WTC11 (cell line): ENCODE results near the gene DMD. TPM values are rescaled to one million over a fixed set of nuclear protein-coding genes. Genes with fewer than 3 reads are reported as not detected.

Source experiments
- ATAC-seq: fragments of 200-7000 bp; cut with Tn5 transposase; 2 replicates; pipeline ENCODE4 v1.10.0; 2021; ENCODE audit warnings: mild to moderate bottlenecking, moderate library complexity
- CTCF ChIA-PET: fragments of 300-600 bp; sonication (Branson Sonifier 250); formaldehyde crosslinking; loops from one replicate; lab custom pipeline; 2021; ENCODE audit warnings: antibody characterized with exemption; lab: Charles Lee
- POLR2A ChIA-PET: fragments of 350-600 bp; sonication (Branson Sonifier 250); formaldehyde crosslinking; loops from one replicate; lab custom pipeline; 2021; ENCODE audit warnings: antibody characterized with exemption; lab: Charles Lee
- DNase-seq: peaks from one replicate; pipeline ENCODE4 v3.0.0; 2021; ENCODE audit warnings: low spot score
- H3K27ac Mint-ChIP-seq: 2 replicates; pipeline ENCODE4 v1.8.0; 2021; ENCODE audit warnings: mixed read lengths
- H3K27me3 Mint-ChIP-seq: 2 replicates; pipeline ENCODE4 v1.8.0; 2021; ENCODE audit warnings: low read depth, mild to moderate bottlenecking, moderate library complexity, mixed read lengths
- H3K36me3 Mint-ChIP-seq: 2 replicates; pipeline ENCODE4 v1.8.0; 2021; ENCODE audit warnings: mixed read lengths
- H3K4me1 Mint-ChIP-seq: 2 replicates; pipeline ENCODE4 v1.8.0; 2022; ENCODE audit warnings: mixed read lengths
- H3K4me3 Mint-ChIP-seq: 2 replicates; pipeline ENCODE4 v1.8.0; 2021; ENCODE audit warnings: mild to moderate bottlenecking, moderate library complexity, mixed read lengths
- H3K9me3 Mint-ChIP-seq: 2 replicates; pipeline ENCODE4 v1.8.0; 2021; ENCODE audit warnings: mixed read lengths
- ATF1 ChIP-seq: sonication (generic); formaldehyde crosslinking; IDR thresholded peaks from 2 replicates; pipeline ENCODE4 v1.8.1; 2023; ENCODE audit warnings: mild to moderate bottlenecking, moderate library complexity, missing genetic modification reagents
- CREM ChIP-seq: sonication (generic); formaldehyde crosslinking; IDR thresholded peaks from 2 replicates; pipeline ENCODE4 v1.8.1; 2022; ENCODE audit warnings: mild to moderate bottlenecking, missing genetic modification reagents, moderate library complexity
- EMX1 ChIP-seq: fragments of 250-450 bp; sonication (Bioruptor Pico); IDR thresholded peaks from 2 replicates; pipeline ENCODE4 v1.8.0; 2021; ENCODE audit warnings: mild to moderate bottlenecking
- FOXK1 ChIP-seq: sonication (generic); formaldehyde crosslinking; IDR thresholded peaks from 2 replicates; pipeline ENCODE4 v1.8.0; 2022; ENCODE audit warnings: mild to moderate bottlenecking, moderate library complexity, missing genetic modification reagents
- HMGA2 ChIP-seq: fragments of 250-450 bp; sonication (Bioruptor Pico); IDR thresholded peaks from 2 replicates; pipeline ENCODE4 v1.4.0; 2021; ENCODE audit warnings: mild to moderate bottlenecking, moderate library complexity
- JAZF1 ChIP-seq: fragments of 250-450 bp; sonication (Bioruptor Pico); IDR thresholded peaks from 2 replicates; pipeline ENCODE4 v1.9.0; 2021; ENCODE audit warnings: moderate library complexity, mild to moderate bottlenecking, inconsistent platforms
- MYBL2 ChIP-seq: sonication (generic); formaldehyde crosslinking; IDR thresholded peaks from 2 replicates; pipeline ENCODE4 v1.8.1; 2023; ENCODE audit warnings: mild to moderate bottlenecking, moderate library complexity, missing genetic modification reagents
- NR3C1 ChIP-seq: sonication (generic); formaldehyde crosslinking; conservative IDR thresholded peaks from 2 replicates; pipeline ENCODE4 v1.8.1; 2023; ENCODE audit warnings: low read depth, mild to moderate bottlenecking, missing genetic modification reagents
- RELA ChIP-seq: sonication (generic); formaldehyde crosslinking; IDR thresholded peaks from 2 replicates; pipeline ENCODE4 v1.8.1; 2022; ENCODE audit warnings: missing genetic modification reagents, mild to moderate bottlenecking, borderline replicate concordance
- SMAD3 ChIP-seq: sonication (generic); formaldehyde crosslinking; IDR thresholded peaks from 2 replicates; pipeline ENCODE4 v1.8.0; 2022; ENCODE audit warnings: missing genetic modification reagents, mild to moderate bottlenecking, borderline replicate concordance
- TCF7 ChIP-seq: sonication (generic); formaldehyde crosslinking; IDR thresholded peaks from 2 replicates; pipeline ENCODE4 v1.8.0; 2022; ENCODE audit warnings: mild to moderate bottlenecking, low read depth, missing genetic modification reagents, moderate library complexity
- ZNF138 ChIP-seq: sonication (generic); formaldehyde crosslinking; conservative IDR thresholded peaks from 2 replicates; pipeline ENCODE4 v1.8.1; 2022; ENCODE audit warnings: mild to moderate bottlenecking, moderate library complexity, missing genetic modification reagents
- ZNF219 ChIP-seq: sonication (generic); formaldehyde crosslinking; IDR thresholded peaks from 2 replicates; pipeline ENCODE4 v1.8.0; 2023; ENCODE audit warnings: missing genetic modification reagents, mild to moderate bottlenecking, borderline replicate concordance
- ZNF396 ChIP-seq: fragments of 250-450 bp; sonication (Bioruptor Pico); IDR thresholded peaks from 2 replicates; pipeline ENCODE4 v1.8.0; 2021; ENCODE audit warnings: mild to moderate bottlenecking, moderate library complexity, borderline replicate concordance
- ZNF671 ChIP-seq: fragments of 250-450 bp; sonication (Bioruptor Pico); IDR thresholded peaks from 2 replicates; pipeline ENCODE4 v1.8.0; 2021; ENCODE audit warnings: mild to moderate bottlenecking
- total RNA-seq: library from RNA; stranded (reverse); gene quantifications from 3 replicates; pipeline ENCODE4 v1.2.3, GENCODE V29; 2021
- TF ChIP-seq, protein P1 (sequence below): sonication (generic); formaldehyde crosslinking; conservative IDR thresholded peaks from 2 replicates; pipeline ENCODE4 v1.8.1; 2022; ENCODE audit warnings: mild to moderate bottlenecking, missing genetic modification reagents
- TF ChIP-seq, protein P2 (sequence below): sonication (generic); formaldehyde crosslinking; IDR thresholded peaks from 2 replicates; pipeline ENCODE4 v1.8.0; 2023; ENCODE audit warnings: missing genetic modification reagents
- TF ChIP-seq, protein P3 (sequence below): sonication (generic); formaldehyde crosslinking; IDR thresholded peaks from 2 replicates; pipeline ENCODE4 v1.8.1; 2022; ENCODE audit warnings: low read depth, mild to moderate bottlenecking, moderate library complexity, missing genetic modification reagents, borderline replicate concordance
- TF ChIP-seq, protein P4 (sequence below): sonication (generic); formaldehyde crosslinking; conservative IDR thresholded peaks from 2 replicates; pipeline ENCODE4 v1.8.1; 2023; ENCODE audit warnings: mild to moderate bottlenecking, low read depth, missing genetic modification reagents, moderate library complexity
- TF ChIP-seq, protein P5 (sequence below): sonication (generic); formaldehyde crosslinking; IDR thresholded peaks from 2 replicates; pipeline ENCODE4 v1.8.1; 2023; ENCODE audit warnings: mild to moderate bottlenecking, missing genetic modification reagents, moderate library complexity
- TF ChIP-seq, protein P6 (sequence below): fragments of 250-450 bp; sonication (Bioruptor Pico); IDR thresholded peaks from 2 replicates; pipeline ENCODE4 v1.9.0; 2021; ENCODE audit warnings: mild to moderate bottlenecking

Gene DMD
- total RNA-seq, 1 experiment from 2014 or later = 9.1 TPM

DNA sequence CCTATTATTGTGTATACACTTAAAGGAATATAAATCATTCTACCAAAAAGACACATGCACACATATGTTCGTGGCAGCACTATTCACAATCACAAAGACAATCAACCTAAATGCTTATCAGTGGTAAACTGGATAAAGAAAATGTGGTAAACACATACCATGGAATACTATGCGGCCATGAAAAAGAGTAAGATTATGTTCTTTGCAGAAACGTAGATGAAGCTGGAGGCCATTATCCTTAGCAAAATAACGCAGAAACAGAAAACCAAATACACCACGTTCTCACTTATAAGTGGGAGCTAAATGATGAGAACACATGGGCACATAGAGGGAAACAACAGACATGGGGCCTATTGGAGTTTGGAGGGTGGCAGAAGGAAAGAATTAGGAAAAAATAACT is 593.2 kb downstream of the DMD start:
- no peaks in the 10 kb centered on the region for H3K27me3 Mint-ChIP-seq
- no peak overlapping the region for H3K4me3 Mint-ChIP-seq
- ChIA-PET CTCF (no interaction called here), POLR2A (no interaction called here)
- no peak overlapping the region for H3K27ac Mint-ChIP-seq
- H3K9me3 Mint-ChIP-seq = peaks cover 3% of the 10 kb centered on the region; the same call in 1 of the 2 replicates
- no peaks in the 10 kb centered on the region; the same call in 1 of the 2 replicates for H3K36me3 Mint-ChIP-seq
- H3K4me1 Mint-ChIP-seq = 0 out of 2 replicates have a peak, but pooled peaks cover 5% of the 10 kb centered on the region
- ATAC-seq (no peak), DNase-seq (no peak)
- TF ChIP-seq, protein P1, sequence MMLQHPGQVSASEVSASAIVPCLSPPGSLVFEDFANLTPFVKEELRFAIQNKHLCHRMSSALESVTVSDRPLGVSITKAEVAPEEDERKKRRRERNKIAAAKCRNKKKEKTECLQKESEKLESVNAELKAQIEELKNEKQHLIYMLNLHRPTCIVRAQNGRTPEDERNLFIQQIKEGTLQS = no peak
- no peak for TF ChIP-seq RELA (CRISPR knock-in tag)
- TF ChIP-seq ZNF219 (CRISPR knock-in tag) = no peak
- TF ChIP-seq, protein P2, sequence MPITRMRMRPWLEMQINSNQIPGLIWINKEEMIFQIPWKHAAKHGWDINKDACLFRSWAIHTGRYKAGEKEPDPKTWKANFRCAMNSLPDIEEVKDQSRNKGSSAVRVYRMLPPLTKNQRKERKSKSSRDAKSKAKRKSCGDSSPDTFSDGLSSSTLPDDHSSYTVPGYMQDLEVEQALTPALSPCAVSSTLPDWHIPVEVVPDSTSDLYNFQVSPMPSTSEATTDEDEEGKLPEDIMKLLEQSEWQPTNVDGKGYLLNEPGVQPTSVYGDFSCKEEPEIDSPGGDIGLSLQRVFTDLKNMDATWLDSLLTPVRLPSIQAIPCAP = no peak
- TF ChIP-seq ZNF138 (CRISPR knock-in tag) = no peak

DNA sequence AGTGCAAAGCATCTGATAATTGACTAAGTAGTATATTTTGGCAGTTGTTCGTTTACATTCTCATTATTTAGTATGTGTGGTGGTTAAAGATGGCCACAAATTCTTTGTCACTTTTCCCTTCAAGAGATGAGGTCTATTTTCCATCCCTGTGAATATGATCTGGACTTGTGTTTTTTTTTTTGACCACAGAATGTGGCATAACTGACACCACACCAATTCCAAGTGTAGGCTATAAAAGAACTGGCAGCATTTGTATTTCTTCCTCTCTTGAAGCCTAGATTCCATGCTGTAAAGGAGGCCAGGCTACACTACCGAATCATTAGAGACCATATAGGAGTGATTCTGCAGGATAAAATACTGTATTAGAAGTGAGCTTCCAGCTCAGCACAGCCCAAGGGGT is 596.6 kb downstream of the DMD start:
- Mint-ChIP-seq H3K27ac (no peak overlapping the region), H3K4me3 (no peak overlapping the region), H3K36me3 (no peaks in the 10 kb centered on the region; the same call in 1 of the 2 replicates), H3K27me3 (no peaks in the 10 kb centered on the region), H3K4me1 (no peaks in the 10 kb centered on the region), H3K9me3 (peaks cover 3% of the 10 kb centered on the region; the same call in 1 of the 2 replicates)
- ChIA-PET CTCF (no interaction called here), POLR2A (no interaction called here)
- TF ChIP-seq, protein P3, sequence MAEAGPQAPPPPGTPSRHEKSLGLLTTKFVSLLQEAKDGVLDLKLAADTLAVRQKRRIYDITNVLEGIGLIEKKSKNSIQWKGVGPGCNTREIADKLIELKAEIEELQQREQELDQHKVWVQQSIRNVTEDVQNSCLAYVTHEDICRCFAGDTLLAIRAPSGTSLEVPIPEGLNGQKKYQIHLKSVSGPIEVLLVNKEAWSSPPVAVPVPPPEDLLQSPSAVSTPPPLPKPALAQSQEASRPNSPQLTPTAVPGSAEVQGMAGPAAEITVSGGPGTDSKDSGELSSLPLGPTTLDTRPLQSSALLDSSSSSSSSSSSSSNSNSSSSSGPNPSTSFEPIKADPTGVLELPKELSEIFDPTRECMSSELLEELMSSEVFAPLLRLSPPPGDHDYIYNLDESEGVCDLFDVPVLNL (CRISPR knock-in tag) = no peak
- no peak for TF ChIP-seq FOXK1
- no peak for TF ChIP-seq RELA (CRISPR knock-in tag)
- no peak for TF ChIP-seq SMAD3 (CRISPR knock-in tag)
- TF ChIP-seq HMGA2 (CRISPR knock-in tag) = no peak
- TF ChIP-seq, protein P4, sequence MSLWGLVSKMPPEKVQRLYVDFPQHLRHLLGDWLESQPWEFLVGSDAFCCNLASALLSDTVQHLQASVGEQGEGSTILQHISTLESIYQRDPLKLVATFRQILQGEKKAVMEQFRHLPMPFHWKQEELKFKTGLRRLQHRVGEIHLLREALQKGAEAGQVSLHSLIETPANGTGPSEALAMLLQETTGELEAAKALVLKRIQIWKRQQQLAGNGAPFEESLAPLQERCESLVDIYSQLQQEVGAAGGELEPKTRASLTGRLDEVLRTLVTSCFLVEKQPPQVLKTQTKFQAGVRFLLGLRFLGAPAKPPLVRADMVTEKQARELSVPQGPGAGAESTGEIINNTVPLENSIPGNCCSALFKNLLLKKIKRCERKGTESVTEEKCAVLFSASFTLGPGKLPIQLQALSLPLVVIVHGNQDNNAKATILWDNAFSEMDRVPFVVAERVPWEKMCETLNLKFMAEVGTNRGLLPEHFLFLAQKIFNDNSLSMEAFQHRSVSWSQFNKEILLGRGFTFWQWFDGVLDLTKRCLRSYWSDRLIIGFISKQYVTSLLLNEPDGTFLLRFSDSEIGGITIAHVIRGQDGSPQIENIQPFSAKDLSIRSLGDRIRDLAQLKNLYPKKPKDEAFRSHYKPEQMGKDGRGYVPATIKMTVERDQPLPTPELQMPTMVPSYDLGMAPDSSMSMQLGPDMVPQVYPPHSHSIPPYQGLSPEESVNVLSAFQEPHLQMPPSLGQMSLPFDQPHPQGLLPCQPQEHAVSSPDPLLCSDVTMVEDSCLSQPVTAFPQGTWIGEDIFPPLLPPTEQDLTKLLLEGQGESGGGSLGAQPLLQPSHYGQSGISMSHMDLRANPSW (CRISPR knock-in tag) = no peak
- no peak for TF ChIP-seq MYBL2 (CRISPR knock-in tag)
- no peak for TF ChIP-seq ZNF671 (CRISPR knock-in tag)
- no peak for TF ChIP-seq JAZF1
- TF ChIP-seq CREM (CRISPR knock-in tag) = no peak
- TF ChIP-seq ZNF396 (CRISPR knock-in tag) = no peak
- no peak for TF ChIP-seq ZNF138 (CRISPR knock-in tag)
- TF ChIP-seq, protein P2 = no peak
- no peak for TF ChIP-seq NR3C1 (CRISPR knock-in tag)
- no peak for TF ChIP-seq ATF1
- no peak for TF ChIP-seq TCF7 (CRISPR knock-in tag)
- TF ChIP-seq EMX1 (CRISPR knock-in tag) = no peak
- TF ChIP-seq, protein P5, sequence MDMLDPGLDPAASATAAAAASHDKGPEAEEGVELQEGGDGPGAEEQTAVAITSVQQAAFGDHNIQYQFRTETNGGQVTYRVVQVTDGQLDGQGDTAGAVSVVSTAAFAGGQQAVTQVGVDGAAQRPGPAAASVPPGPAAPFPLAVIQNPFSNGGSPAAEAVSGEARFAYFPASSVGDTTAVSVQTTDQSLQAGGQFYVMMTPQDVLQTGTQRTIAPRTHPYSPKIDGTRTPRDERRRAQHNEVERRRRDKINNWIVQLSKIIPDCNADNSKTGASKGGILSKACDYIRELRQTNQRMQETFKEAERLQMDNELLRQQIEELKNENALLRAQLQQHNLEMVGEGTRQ (CRISPR knock-in tag) = no peak
- TF ChIP-seq, protein P6, sequence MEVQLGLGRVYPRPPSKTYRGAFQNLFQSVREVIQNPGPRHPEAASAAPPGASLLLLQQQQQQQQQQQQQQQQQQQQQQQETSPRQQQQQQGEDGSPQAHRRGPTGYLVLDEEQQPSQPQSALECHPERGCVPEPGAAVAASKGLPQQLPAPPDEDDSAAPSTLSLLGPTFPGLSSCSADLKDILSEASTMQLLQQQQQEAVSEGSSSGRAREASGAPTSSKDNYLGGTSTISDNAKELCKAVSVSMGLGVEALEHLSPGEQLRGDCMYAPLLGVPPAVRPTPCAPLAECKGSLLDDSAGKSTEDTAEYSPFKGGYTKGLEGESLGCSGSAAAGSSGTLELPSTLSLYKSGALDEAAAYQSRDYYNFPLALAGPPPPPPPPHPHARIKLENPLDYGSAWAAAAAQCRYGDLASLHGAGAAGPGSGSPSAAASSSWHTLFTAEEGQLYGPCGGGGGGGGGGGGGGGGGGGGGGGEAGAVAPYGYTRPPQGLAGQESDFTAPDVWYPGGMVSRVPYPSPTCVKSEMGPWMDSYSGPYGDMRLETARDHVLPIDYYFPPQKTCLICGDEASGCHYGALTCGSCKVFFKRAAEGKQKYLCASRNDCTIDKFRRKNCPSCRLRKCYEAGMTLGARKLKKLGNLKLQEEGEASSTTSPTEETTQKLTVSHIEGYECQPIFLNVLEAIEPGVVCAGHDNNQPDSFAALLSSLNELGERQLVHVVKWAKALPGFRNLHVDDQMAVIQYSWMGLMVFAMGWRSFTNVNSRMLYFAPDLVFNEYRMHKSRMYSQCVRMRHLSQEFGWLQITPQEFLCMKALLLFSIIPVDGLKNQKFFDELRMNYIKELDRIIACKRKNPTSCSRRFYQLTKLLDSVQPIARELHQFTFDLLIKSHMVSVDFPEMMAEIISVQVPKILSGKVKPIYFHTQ (CRISPR knock-in tag) = no peak
- no peak for DNase-seq
- ATAC-seq = no peak
